NT2/D1 (cell line): ENCODE results near the gene SLC9A1.

Experiments
- DNase-seq: peaks from one replicate; pipeline ENCODE4 v3.0.0-alpha.2; 2011; ENCODE audit warnings: low read depth, low spot score
- H3K27me3 ChIP-seq: 2 replicates; pipeline ENCODE4 v1.6.0; 2011; ENCODE audit warnings: mild to moderate bottlenecking; ENCODE audit not compliant: insufficient read length, insufficient read depth
- H3K36me3 ChIP-seq: 2 replicates; pipeline ENCODE4 v1.6.1; 2011; ENCODE audit warnings: mild to moderate bottlenecking, low read length, mixed read lengths; ENCODE audit not compliant: insufficient read depth, insufficient read length
- H3K4me1 ChIP-seq: 2 replicates; pipeline ENCODE4 v1.5.1; 2011; ENCODE audit not compliant: insufficient read depth, insufficient read length
- H3K4me3 ChIP-seq: 2 replicates; pipeline ENCODE4 v1.5.1; 2011; ENCODE audit warnings: low read depth; ENCODE audit not compliant: insufficient read length
- H3K9ac ChIP-seq: 2 replicates; pipeline ENCODE4 v1.6.0; 2011; ENCODE audit warnings: low read depth; ENCODE audit not compliant: insufficient read length
- H3K9me3 ChIP-seq: 2 replicates; pipeline ENCODE4 v1.5.1; 2011; ENCODE audit warnings: mild to moderate bottlenecking, low read length; ENCODE audit not compliant: insufficient read depth
- SUZ12 ChIP-seq: IDR thresholded peaks from 2 replicates; pipeline ENCODE4 v1.6.1; 2011; ENCODE audit not compliant: insufficient read length, insufficient read depth; ENCODE audit errors: extremely low read depth
- YY1 ChIP-seq: IDR thresholded peaks from 2 replicates; pipeline ENCODE4 v1.6.1; 2011; ENCODE audit not compliant: insufficient read length, insufficient read depth
- ZNF274 ChIP-seq: IDR thresholded peaks from 2 replicates; pipeline ENCODE4 v1.6.1; 2011; ENCODE audit warnings: mild to moderate bottlenecking, low read depth, low read length

Gene SLC9A1

GRCh38 chr1:27086026-27086425 is 68.9 kb downstream of the SLC9A1 start:
- peaks cover 6% of the 10 kb centered on the region; the same call in 1 of the 2 replicates for H3K9me3 ChIP-seq
- H3K4me1 ChIP-seq: no peaks in the 10 kb centered on the region
- no peak for DNase-seq
- H3K4me3 ChIP-seq: no peak overlapping the region
- no peak for TF ChIP-seq YY1
- no peak for TF ChIP-seq SUZ12
- no peak for TF ChIP-seq ZNF274
- no peaks in the 10 kb centered on the region for H3K27me3 ChIP-seq
- H3K9ac ChIP-seq: no peak overlapping the region
- H3K36me3 ChIP-seq: no peaks in the 10 kb centered on the region

GRCh38 chr1:27084107-27084506 is 70.8 kb downstream of the SLC9A1 start:
- no peak for TF ChIP-seq ZNF274
- no peak for TF ChIP-seq YY1
- TF ChIP-seq SUZ12: no peak

DNA sequence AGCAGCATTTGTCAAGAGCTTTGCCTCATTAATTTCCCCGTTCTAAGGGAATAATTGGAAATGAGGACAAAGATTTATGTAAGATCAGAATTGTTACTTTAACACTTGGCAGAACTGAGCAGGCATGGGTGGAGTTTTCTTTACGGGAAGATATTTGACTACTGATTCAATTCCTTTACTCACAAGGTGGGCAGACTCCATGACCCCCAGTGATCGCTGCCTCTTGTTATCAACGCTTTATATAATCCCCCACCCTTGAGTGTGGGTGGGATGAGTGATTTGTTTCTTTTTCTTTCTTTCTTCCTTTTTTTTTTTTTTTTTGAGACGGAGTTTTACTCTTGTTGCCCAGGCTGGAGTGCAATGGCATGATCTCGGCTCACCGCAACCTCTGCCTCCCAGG is 77.0 kb downstream of the SLC9A1 start:
- Histone ChIP-seq H3K4me1 (no peaks in the 10 kb centered on the region), H3K36me3 (no peaks in the 10 kb centered on the region), H3K9ac (no peak overlapping the region), H3K4me3 (no peak overlapping the region), H3K9me3 (no peaks in the 10 kb centered on the region), H3K27me3 (no peaks in the 10 kb centered on the region)
- DNase-seq: no peak
- TF ChIP-seq SUZ12 (no peak), YY1 (no peak), ZNF274 (no peak)

More at GRCh38 chr1:27084107-27084506, 70.8 kb downstream of the SLC9A1 start:
- Histone ChIP-seq H3K36me3 (no peaks in the 10 kb centered on the region), H3K4me1 (no peaks in the 10 kb centered on the region), H3K27me3 (no peaks in the 10 kb centered on the region), H3K9me3 (peaks cover 6% of the 10 kb centered on the region; the same call in 1 of the 2 replicates), H3K4me3 (no peak overlapping the region), H3K9ac (no peak overlapping the region)
- no peak for DNase-seq

- Histone ChIP-seq H3K4me3 (no peak overlapping the region), H3K36me3 (no peaks in the 10 kb centered on the region), H3K27me3 (no peaks in the 10 kb centered on the region), H3K4me1 (no peaks in the 10 kb centered on the region), H3K9ac (no peak overlapping the region), H3K9me3 (no peaks in the 10 kb centered on the region)
- TF ChIP-seq ZNF274 (no peak), YY1 (no peak), SUZ12 (no peak)
- no peak for DNase-seq
These were observed 78.1 kb downstream of the SLC9A1 start for GRCh38 chr1:27076803-27077202.

DNA sequence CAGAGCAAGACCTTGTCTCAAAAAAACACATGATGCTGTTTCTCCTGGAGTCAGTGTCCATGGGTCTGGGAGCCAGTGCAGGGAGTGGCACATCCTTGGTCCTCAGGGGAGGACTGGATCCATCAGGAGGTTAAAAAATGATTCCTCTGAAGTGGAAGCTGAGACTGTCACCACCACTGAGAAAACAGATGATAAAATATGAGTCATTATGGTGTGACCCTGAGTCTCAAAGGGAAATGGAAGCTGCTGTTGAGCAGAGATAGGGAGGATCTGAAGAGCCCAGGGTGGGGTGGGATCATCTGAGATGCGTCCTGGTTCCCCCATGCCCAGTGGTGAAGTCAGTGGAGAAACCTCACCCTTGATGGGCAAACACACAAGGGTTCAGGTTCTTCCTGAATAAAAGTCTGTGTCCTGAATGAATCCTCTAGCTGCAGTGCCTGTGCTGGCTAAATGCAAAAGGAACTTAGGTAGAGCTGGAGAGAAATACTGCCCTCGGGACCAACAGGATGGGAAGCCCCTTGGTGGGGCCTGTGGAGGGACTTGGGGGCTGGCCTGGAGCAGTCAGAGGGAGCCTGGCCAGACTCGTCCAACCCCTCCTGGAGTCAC is 80.6 kb downstream of the SLC9A1 start:
- Histone ChIP-seq H3K9me3 (no peaks in the 10 kb centered on the region), H3K36me3 (no peaks in the 10 kb centered on the region), H3K27me3 (no peaks in the 10 kb centered on the region), H3K4me1 (peaks cover 15% of the 10 kb centered on the region), H3K4me3 (no peak overlapping the region), H3K9ac (no peak overlapping the region)
- TF ChIP-seq SUZ12 (no peak), YY1 (no peak), ZNF274 (no peak)
- DNase-seq: no peak

DNA sequence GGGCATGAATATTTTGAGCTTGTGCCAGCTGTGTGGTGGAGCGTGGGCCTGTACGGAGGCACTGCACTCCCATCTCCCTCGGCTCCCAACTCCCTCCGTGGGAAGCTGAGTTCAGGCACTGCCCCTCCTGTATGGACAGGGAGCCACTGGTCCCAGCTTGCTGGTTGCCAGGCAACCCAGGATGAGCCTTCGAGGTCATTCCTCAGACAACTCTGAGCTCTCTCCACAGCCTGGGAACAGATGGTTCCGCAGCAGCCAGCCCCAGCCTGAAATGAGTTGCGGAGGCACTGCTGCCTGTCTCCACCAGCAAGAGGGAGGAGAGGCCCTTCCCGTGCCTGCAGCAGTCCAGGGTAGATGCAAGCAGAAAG is 83.9 kb downstream of the SLC9A1 start:
- Histone ChIP-seq H3K4me1 (peaks cover 15% of the 10 kb centered on the region), H3K9ac (peak overlapping the region; percentile 24), H3K9me3 (no peaks in the 10 kb centered on the region), H3K36me3 (no peaks in the 10 kb centered on the region), H3K4me3 (no peak overlapping the region), H3K27me3 (no peaks in the 10 kb centered on the region)
- TF ChIP-seq ZNF274 (no peak), SUZ12 (no peak), YY1 (no peak)
- DNase-seq: peak; percentile 44

DNA sequence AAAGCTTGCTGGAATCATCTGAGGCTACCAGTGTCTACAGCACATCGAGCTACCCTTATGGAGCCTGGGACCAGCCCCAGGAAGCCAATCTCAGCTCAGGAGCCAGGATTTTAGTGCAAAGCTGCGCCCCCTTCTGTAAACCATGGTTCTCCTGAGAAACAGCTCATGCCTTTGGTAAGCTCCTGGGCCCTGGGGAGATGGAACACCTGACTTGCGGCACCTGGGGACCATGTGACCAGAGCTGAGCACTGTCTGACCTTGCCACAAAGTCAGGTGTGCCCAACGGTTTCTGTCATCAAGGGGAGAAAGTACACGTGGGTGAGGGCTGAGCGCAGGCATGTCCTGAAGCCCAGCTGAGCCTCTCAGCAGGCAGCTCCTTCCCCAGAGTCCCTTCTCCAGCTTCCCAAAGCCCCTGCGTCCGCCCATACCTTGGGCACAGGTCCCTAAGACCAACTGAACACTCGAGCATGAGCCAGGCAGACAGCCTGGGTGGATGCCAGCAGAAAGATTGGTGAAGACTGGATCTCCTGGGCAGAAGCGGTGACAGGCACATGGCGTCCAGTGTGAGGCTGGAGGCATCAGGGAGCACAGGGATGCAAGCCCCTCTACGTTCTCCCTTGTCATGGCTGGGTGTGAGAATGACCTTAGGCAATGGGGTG is 84.4 kb downstream of the SLC9A1 start:
- DNase-seq: no peak
- Histone ChIP-seq H3K9ac (no peak overlapping the region), H3K36me3 (no peaks in the 10 kb centered on the region), H3K27me3 (no peaks in the 10 kb centered on the region), H3K9me3 (no peaks in the 10 kb centered on the region), H3K4me1 (peaks cover 15% of the 10 kb centered on the region), H3K4me3 (no peak overlapping the region)
- TF ChIP-seq YY1 (no peak), SUZ12 (no peak), ZNF274 (no peak)
